ENCODE data around the gene INHA.

INHA gene

GRCh38 chr2:219613461-219614070 lies 41.5 kb downstream of the INHA start:
- no peak for DNase-seq

DNA sequence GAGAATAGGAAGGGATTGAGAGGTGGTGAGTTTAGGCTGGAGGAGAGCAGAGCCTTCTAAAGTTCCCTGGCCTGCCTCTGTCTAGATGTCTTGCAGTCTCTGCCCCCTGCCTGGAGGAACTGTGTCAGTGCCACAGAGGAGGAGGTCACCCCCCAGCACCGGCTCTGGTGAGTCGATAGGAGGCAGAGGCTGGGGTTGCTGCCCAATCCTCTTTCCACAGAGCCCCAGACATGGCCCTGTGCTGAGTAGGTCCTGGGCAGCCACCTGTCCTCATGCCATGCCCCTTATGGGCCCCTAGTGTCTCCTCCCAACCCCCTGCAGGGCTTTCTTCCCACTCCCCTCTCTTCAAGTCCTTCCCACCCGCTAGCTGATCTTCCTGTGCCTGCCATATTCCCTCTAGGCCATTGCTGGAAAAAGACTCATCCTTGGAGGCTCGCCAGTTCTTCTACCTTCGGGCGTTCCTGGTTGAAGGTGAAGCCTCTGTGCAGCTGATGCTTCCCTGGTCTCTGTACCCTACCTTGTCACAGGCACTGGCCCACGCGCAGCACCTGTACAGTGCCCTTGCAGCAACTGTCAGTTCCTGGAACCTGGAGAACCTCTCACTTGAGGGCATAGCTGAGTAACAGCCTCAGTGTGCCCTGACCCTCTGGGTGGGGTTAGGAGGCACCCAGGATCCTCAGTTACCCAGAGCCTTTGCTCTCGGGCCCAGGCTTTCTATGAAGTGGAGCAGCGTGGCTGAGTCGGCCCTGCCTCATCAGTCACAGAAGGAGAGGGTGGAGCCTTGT lies 42.2 kb downstream of the INHA start:
- DNase-seq = no peak

DNA sequence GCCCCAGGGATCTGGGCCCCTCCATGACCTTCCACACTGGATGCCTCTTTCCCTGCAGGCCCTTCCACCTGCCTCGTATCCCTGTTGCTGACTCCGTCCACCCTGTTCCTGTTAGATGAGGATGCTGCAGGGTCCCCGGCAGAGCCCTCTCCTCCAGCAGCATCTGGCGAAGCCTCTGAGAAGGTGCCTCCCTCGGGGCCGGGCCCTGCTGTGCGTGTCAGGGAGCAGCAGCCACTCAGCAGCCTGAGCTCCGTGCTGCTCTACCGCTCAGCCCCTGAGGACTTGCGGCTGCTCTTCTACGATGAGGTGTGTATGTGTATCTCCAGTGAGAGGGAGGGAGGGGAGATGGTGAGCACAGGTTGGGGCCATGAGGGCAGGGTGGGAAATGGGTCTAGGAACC lies 42.9 kb downstream of the INHA start:
- DNase-seq = no peak

GRCh38 chr2:219615894-219616293 lies 43.8 kb downstream of the INHA start:
- DNase-seq = no peak

DNA sequence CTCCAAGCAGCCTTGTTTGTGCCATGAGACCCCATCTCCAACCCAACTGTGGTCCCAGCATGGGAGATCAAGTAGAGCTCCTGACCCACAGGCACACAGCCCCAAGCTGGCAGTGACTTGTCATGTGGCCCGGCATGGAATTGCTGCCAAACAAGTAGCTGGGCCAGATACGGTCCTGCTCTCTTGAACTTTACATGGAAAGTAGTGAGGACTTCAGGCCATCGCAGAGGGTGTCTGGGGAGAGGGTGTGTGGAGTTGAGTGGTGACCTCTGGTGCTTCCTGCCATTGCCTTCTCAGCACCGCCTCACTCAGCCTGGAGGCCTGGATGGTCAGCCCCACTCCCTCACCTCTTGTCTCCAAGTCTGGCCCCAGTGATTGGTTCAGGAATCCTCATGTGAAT lies 44.4 kb downstream of the INHA start:
- DNase-seq = no peak

GRCh38 chr2:219618733-219619122 lies 46.6 kb downstream of the INHA start:
- no peak for DNase-seq

DNA sequence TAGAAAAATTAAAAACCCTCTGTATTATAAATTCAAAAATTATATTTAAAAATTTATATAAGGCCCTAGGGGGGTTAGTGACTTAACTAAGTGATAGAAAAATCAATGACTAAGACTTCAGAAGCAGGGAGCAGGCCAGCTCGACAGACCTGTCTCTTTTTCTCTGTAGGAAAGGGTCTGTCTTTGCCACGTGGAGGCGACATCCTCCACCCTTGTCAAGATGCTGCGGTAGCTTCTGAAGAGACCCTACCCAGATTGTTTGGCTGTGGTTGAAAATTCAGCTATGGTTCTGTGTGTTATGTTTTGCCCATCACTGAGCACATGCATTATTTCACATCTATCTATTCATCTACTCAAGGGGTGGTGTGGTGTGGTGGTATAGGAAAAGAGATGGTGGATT lies 47.1 kb downstream of the INHA start:
- DNase-seq = no peak

GRCh38 chr2:219620546-219620945 lies 48.4 kb downstream of the INHA start:
- no peak for DNase-seq

- DNase-seq = no peak
These were observed 49.8 kb downstream of the INHA start for GRCh38 chr2:219621935-219622334.

GRCh38 chr2:219622472-219622871 lies 50.4 kb downstream of the INHA start:
- DNase-seq = no peak

DNA sequence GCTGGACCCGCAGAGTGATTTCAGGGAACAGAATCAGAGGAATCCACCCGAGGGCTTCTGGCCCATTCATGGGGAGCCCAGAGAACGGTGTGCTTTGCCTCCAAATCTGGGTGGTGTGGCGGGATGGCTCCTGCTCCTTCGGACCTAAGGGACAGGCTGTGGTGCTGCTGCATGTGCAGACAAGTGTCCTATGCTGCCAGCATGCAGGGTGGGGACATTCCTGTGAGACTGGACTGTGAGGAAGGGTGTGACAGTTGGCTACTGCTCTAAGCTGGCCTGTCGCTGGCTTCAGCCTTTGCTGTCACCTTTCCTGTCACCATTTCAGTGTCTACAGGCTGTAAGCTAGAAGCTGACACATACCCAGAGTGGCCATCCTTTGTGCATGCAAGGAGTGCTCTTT lies 52.5 kb downstream of the INHA start:
- no peak for DNase-seq

- DNase-seq = no peak
These were observed 53.1 kb downstream of the INHA start for GRCh38 chr2:219625179-219625578.

Measured in NCI-H2081 (cell line).